Measurements from ENCODE around the gene CTTN.

CTTN gene

DNA sequence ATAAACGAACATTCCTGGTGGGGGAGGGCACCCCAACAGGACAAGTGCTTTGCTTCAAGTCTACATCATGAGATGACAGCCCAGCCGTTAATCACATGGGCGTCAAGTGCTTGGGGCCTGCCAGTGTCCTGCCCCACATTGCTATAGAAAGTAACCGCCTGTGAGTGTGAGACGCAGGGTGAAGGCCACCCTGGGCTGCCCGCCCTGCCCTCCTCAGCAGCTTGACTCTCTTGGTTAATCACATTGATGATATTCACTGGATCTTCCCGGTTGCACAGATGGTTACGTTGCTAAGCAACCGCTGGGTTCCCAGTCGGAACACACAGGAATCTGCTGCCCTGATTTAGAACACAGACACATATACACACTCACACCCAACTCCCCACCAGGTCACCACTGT, 79.3 kb downstream of the CTTN start:
- DNase-seq = no peak

DNA sequence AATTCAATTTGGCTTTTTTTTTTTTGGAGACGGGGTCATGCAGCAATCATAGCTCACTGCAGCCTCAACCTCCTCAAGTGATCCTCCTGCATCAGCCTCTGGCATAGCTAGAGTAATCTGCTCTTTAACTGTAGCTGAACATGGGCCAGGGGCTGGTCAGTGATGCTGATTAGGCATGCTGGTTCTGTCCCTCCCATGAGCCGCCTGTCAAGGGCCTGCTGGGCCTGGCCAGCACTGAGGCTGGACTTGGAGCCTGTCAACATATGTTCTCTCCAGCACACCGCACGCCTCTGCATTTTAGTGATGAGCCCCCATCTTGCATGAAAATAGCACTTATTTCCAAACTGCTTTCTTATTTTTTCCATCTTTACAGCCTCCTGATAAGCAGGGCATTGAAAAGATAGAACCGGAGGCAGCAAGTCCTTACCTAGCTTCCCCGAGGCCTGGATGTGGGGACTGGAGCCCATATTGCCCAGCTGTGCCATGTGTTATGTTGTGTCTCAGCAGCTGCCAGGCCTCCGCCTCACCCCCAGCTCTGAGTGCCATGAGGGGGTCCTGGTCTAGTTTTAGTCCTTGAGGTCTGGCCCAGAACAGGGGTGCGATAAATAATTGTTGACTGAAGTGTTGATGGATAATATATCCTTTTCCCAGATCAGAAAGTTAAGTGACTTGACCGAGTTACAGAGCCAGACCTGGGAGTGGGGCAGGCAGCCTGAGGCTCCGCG, 80.0 kb downstream of the CTTN start:
- DNase-seq = no peak

DNA sequence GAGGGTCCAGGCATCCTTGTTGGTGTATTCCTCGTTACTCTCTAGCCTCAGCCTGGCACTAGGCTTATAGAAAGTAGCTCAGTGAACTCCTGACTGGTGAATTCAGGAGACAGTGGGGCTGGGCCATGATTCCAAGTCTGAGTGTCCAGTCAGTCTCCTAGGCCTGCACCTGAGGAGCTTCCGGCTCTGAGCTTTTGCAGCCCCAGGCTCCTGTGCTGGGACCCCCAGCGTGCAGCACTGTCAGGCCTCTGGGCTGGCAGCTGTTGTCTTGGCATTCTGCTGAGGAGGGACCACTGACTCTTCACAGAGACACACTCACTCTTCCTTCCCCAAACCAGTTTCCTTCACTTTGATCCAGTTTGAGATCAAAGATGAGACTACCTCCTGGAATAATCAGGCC, 82.4 kb downstream of the CTTN start:
- no peak for DNase-seq

DNA sequence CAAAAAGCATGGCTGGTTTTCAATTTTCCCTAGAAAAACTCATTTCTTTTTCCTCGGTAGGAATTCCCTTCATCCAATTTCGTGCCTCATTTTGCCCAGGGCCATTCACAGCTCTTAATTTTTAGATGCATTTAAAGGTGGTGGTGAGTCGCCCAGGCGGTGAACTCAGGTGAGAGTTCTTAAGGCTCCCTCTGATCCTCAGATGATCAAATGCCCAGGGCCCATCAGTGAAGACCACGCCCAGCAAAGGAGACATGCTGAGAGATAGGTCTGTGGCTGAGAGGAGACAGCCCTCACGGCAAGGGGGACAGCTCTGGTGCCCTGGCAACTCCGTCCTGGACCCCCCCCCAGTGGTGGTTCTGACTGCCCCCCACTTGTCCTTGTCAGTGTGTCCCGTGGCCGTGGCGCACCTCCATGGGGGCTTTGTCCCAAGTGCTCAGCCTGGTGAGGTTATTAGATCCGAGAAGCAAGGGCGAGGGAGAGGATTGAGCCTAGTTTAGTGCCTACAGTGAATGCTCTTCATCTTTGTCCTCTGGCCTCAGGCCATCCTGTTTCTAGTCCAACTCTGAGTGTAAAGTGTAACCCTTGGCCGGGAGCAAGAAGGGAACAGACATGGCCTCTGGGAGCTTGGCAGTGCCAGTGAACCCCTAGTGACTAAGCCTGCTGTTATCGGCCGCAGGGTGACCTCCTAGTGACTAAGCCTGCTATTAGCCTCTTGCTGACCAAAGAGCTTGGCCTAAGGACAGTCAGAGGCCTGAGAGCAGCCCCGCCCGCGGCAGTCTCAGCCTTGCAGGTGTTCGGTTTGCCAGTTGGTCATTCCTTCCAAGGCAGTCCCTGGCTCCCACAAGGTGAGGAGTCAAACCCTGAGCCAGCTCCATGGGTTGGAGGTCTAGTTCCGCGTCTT, 83.5 kb downstream of the CTTN start:
- DNase-seq = no peak

DNA sequence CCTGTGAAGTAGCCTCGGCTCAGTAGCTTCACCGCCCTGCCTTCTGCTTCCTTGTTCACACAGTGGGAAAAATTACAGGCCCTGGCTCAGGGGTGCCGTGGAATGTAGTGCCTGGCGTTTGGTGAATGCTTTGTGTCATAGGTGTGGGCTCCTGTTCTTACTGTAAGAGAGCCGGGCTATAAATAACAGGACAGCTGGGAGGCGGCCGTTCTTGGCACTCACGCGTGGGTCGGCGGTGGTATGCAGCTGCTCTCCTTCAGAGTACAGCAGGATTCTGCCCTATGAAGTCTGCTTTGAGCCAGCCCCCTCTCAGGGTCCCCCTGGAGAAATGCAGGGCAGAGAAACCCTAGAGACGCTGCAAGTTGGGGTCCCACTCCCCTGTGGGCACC, 84.2 kb downstream of the CTTN start:
- DNase-seq = no peak

DNA sequence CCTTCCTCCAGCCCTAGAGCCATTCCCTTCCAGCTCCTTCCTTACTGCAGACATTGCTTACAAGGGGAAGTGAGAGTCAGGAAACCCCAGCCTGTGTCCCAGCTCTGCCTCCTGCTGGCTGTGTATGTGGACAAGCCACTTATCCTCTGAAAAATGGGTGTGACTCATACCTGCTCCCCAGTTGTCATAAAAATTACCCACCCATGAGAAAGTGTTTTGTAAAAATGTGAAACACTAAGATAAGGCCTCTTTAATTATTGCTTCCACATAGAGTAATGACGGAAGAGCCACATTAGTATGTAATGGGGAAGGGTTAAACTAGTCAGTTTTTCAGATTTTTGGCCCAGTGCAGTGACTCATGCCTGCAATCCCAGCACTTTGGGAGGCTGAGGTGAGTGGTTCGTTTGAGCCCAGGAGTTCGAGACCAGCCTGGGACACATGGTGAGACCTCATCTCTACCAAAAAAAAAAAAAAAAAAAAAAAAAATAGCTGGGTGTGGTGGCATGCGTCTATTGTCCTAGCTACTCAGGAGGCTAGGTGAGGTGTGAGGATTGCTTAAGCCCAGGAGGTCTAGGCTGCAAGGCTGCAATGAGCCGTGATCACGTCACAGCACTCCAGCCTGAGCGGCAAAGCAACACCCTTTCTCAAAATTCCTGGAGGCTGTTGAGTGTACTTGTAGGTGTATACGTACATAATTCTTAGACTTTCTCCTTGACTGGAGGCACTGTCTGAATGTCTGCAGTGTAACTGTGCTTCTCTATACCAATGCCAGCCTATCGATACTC, 84.9 kb downstream of the CTTN start:
- no peak for DNase-seq

DNA sequence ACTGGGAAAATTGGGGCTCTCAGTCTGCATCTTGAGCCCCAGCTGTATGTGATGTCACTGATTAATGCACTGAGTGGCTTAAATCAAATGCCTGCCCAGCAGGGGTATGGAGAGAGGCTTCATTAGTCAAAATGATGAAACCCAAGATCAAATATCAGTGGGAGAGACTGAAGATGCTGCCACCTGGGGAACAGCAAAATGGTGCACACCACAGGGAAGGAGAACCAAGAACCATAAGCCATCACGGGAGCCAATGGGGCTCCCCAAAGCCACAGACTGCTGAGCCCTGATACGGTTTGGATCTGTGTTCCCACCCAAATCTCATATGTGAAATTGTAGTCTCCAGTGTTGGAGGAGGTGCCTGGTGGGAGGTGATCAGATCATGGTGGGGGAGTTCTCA, 85.6 kb downstream of the CTTN start:
- DNase-seq = no peak

DNA sequence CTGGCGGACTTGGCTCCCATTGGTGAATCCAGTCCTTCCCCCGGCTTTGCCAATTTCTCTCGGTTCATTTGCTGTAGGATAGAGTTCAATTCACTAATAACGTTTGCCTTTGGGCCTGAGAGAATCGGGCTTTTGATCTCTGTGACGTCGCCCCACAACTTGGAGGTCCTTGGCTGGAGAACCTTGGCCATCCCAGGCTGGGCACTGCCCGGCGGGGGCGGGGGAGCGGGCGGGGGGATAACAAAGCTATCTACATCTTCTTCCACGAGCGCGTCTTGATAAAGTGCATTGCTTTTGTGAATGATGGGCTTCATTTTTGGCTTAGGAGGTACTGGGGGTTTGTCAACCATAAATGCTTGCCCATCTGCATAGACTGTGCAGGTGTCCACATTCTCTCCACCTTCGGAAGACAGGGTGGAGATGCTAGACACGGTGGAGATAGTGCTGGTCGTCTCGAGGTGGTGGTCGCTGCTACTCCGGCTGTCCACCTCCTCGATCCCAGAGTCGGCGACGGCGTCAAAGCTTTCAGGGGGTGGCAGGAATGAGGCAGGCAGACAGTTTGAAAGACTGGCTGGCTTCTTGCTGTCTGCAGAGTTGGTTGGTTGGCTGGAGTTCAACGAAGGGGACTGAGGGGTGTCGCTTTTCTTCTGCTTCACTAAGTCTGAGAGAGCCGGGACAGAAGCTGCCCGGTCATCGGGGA, 87.1 kb downstream of the CTTN start:
- no peak for DNase-seq

DNA sequence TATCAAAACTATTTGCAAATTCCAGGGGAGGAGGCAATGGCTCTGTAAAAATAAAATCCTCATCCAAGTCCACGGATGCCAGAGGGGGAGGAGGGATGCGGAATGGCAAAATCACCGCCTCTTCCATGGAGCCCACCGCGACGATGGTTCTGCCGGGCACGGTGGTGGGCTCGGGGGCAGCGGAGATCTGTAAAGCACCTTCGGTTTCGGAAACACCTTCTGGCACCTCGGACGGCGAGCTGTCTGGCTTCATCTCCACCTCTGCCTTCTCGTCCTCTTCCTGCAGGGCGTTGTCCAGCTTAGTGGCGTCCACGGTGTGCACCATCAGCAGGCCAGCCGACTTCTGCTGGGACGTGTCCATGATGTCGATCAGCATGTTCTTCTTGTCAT, 87.7 kb downstream of the CTTN start:
- no peak for DNase-seq
